Calu3 (cell line): ENCODE results near the gene LDHB. TPM values are rescaled to one million over a fixed set of nuclear protein-coding genes. Genes with fewer than 3 reads are reported as not detected.

Experiments
- BruUV-seq: library from RNA; stranded (reverse); fragments of 400-500 nt; replicated peaks from 2 replicates; lab custom pipeline; 2021; lab: Mats Ljungman, UMichigan
- CTCF ChIA-PET: fragments of 300-600 bp; sonication (Branson Sonifier 250); formaldehyde crosslinking; loops from one replicate; lab custom pipeline; 2022; ENCODE audit warnings: antibody characterized with exemption; lab: Charles Lee
- DNase-seq: peaks from one replicate; pipeline ENCODE4 v3.0.0; 2022
- H3K27ac Mint-ChIP-seq: one replicate; pipeline ENCODE4 v1.8.0; 2022; ENCODE audit warnings: mixed read lengths; ENCODE audit not compliant: unreplicated experiment
- H3K27me3 Mint-ChIP-seq: one replicate; pipeline ENCODE4 v1.8.0; 2022; ENCODE audit warnings: mixed read lengths; ENCODE audit not compliant: unreplicated experiment
- H3K36me3 Mint-ChIP-seq: one replicate; pipeline ENCODE4 v1.8.0; 2022; ENCODE audit warnings: mild to moderate bottlenecking, moderate library complexity, mixed read lengths; ENCODE audit not compliant: insufficient read depth, unreplicated experiment
- H3K4me1 Mint-ChIP-seq: one replicate; pipeline ENCODE4 v1.8.0; 2022; ENCODE audit warnings: mild to moderate bottlenecking, low read depth, mixed read lengths; ENCODE audit not compliant: unreplicated experiment
- H3K4me3 Mint-ChIP-seq: one replicate; pipeline ENCODE4 v1.8.0; 2022; ENCODE audit warnings: mild to moderate bottlenecking, low read depth, moderate library complexity, mixed read lengths; ENCODE audit not compliant: unreplicated experiment
- H3K9me3 Mint-ChIP-seq: one replicate; pipeline ENCODE4 v1.8.0; 2022; ENCODE audit warnings: low read depth, mixed read lengths; ENCODE audit not compliant: unreplicated experiment
- intact Hi-C: fragments of 100-400 bp; cut with micrococcal nuclease; formaldehyde crosslinking; loops from one replicate; pipeline ENCODE4 v1.10.0; 2022; ENCODE audit not compliant: unreplicated experiment
- total RNA-seq: library from RNA; stranded (reverse); gene quantifications from 2 replicates; pipeline ENCODE4 v1.2.3, GENCODE V29; 2022
- TF ChIP-seq, protein P1 (sequence below): fragments of 200-600 bp; IDR thresholded peaks from one replicate; pipeline ENCODE4 v1.8.0; 2022; ENCODE audit warnings: antibody characterized with exemption; ENCODE audit not compliant: unreplicated experiment

Gene LDHB
- total RNA-seq, 1 experiment from 2014 or later = 826 TPM

- TF ChIP-seq, protein P1, sequence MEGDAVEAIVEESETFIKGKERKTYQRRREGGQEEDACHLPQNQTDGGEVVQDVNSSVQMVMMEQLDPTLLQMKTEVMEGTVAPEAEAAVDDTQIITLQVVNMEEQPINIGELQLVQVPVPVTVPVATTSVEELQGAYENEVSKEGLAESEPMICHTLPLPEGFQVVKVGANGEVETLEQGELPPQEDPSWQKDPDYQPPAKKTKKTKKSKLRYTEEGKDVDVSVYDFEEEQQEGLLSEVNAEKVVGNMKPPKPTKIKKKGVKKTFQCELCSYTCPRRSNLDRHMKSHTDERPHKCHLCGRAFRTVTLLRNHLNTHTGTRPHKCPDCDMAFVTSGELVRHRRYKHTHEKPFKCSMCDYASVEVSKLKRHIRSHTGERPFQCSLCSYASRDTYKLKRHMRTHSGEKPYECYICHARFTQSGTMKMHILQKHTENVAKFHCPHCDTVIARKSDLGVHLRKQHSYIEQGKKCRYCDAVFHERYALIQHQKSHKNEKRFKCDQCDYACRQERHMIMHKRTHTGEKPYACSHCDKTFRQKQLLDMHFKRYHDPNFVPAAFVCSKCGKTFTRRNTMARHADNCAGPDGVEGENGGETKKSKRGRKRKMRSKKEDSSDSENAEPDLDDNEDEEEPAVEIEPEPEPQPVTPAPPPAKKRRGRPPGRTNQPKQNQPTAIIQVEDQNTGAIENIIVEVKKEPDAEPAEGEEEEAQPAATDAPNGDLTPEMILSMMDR = no peak
- H3K27ac Mint-ChIP-seq = peak overlapping the region; percentile 73
- peaks cover 77% of the 10 kb centered on the region for H3K4me1 Mint-ChIP-seq
- peaks cover 87% of the 10 kb centered on the region for H3K36me3 Mint-ChIP-seq
- intact Hi-C loops = loop anchor here (10.0 kb wide), 1 partner anchor 210 kb away; the partner anchor contains the start of gene PYROXD1
- no peak for DNase-seq
- BruUV-seq = no TSS peak
- CTCF ChIA-PET = interaction anchor here (0.6 to 0.7 kb wide), 2 partner anchors 19 to 46 kb away, joined by 3 to 7 read pairs; no protein-coding TSS in a partner anchor
- no peaks in the 10 kb centered on the region for H3K9me3 Mint-ChIP-seq
- no peak overlapping the region for H3K4me3 Mint-ChIP-seq
- no peaks in the 10 kb centered on the region for H3K27me3 Mint-ChIP-seq
Observed at GRCh38 chr12:21644516-21644915, 13.1 kb downstream of the LDHB start.

DNA sequence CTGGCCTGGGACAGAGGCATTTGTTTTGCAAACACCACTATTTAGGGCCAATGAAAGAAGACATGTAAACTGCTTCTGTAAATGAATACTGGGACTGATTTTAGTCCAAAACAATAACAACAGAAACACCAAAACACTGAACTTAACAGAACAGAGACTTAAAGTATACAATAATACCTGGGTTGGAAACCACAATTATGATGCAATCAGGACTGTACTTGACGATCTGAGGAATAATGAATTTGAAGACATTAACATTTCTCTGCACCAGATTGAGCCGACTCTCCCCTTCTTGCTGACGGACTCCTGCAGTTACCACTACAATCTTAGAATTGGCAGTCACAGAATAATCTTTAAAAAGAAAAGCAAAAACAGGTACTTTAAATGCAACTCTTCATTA is 13.9 kb downstream of the LDHB start:
- peaks cover 89% of the 10 kb centered on the region for H3K36me3 Mint-ChIP-seq
- CTCF ChIA-PET = no interaction called here
- BruUV-seq = no TSS peak
- no peaks in the 10 kb centered on the region for H3K27me3 Mint-ChIP-seq
- no peak overlapping the region for H3K4me3 Mint-ChIP-seq
- DNase-seq = no peak
- H3K4me1 Mint-ChIP-seq = peaks cover 77% of the 10 kb centered on the region
- peak overlapping the region; percentile 20 for H3K27ac Mint-ChIP-seq
- no peaks in the 10 kb centered on the region for H3K9me3 Mint-ChIP-seq
- TF ChIP-seq, protein P1 = no peak
- intact Hi-C loops = loop anchor here (2.0 to 10.0 kb wide), 2 partner anchors 37 to 209 kb away; partner anchors contain the start of gene PYROXD1

GRCh38 chr12:21642707-21643389 is 14.8 kb downstream of the LDHB start:
- CTCF ChIA-PET = no interaction called here
- intact Hi-C loops = loop anchor here (2.0 to 10.0 kb wide), 2 partner anchors 38 to 208 kb away; partner anchors contain the start of gene PYROXD1
- Mint-ChIP-seq H3K36me3 (peaks cover 88% of the 10 kb centered on the region), H3K27me3 (no peaks in the 10 kb centered on the region), H3K4me1 (peaks cover 83% of the 10 kb centered on the region), H3K27ac (no peak overlapping the region), H3K4me3 (no peak overlapping the region), H3K9me3 (no peaks in the 10 kb centered on the region)
- no peak for DNase-seq
- TF ChIP-seq, protein P1 = no peak
- BruUV-seq = no TSS peak

DNA sequence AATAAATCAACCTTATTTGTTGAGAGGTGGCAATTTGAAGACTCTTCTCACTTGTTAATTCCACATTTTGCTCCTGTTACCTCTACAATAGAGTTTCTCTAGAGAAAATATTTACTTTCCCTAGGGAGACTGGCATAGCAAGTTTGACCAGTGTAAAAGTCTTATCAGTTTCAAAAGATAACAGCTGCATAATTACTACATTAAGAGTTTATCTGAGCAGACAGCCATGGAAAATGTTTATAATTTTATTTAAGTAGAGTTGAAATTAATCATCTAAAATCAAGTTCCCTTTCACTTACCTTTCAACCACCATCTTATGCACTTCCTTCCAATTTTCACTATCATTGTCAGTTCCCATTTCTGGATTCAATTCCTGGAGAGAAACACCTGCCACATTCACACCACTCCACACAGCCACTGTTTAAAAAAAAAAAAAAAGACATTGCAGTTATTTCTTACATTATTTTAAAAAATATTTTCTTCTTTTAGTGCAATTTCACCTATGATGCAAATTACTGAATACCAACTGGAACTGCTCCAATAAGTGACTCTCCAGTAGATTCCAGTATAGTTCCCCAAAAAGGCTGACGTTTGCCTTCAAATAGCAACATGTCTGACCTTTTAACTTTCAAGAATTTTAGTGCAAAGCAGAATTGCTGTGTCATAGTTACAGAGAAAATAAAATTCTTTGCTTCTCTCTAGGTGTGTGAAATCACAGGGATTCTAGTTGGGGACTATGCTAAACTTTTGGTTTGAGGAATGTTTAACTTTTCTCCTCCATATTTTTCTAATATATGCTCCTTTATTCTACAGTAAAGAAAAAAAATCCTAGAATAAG is 19.4 kb downstream of the LDHB start:
- intact Hi-C loops = loop anchor here (2.0 to 5.0 kb wide), 2 partner anchors 19 to 34 kb away; partner anchors contain the start of gene LDHB
- H3K9me3 Mint-ChIP-seq = no peaks in the 10 kb centered on the region
- peaks cover 67% of the 10 kb centered on the region for H3K36me3 Mint-ChIP-seq
- no peaks in the 10 kb centered on the region for H3K27me3 Mint-ChIP-seq
- CTCF ChIA-PET = interaction anchor here (0.7 kb wide), 2 partner anchors 19 to 29 kb away, joined by 3 read pairs; no protein-coding TSS in a partner anchor
- TF ChIP-seq, protein P1 = no peak
- no peak for DNase-seq
- H3K4me1 Mint-ChIP-seq = peaks cover 42% of the 10 kb centered on the region
- no TSS peak for BruUV-seq
- no peak overlapping the region for H3K4me3 Mint-ChIP-seq
- peak overlapping the region; percentile 70 for H3K27ac Mint-ChIP-seq
